ENCODE results near the gene FGB. TPM values are rescaled to one million over a fixed set of nuclear protein-coding genes. Genes with fewer than 3 reads are reported as not detected.

The FGB gene
- total RNA-seq, 1 donor from 2014 or later, result 2.8 TPM

DNA sequence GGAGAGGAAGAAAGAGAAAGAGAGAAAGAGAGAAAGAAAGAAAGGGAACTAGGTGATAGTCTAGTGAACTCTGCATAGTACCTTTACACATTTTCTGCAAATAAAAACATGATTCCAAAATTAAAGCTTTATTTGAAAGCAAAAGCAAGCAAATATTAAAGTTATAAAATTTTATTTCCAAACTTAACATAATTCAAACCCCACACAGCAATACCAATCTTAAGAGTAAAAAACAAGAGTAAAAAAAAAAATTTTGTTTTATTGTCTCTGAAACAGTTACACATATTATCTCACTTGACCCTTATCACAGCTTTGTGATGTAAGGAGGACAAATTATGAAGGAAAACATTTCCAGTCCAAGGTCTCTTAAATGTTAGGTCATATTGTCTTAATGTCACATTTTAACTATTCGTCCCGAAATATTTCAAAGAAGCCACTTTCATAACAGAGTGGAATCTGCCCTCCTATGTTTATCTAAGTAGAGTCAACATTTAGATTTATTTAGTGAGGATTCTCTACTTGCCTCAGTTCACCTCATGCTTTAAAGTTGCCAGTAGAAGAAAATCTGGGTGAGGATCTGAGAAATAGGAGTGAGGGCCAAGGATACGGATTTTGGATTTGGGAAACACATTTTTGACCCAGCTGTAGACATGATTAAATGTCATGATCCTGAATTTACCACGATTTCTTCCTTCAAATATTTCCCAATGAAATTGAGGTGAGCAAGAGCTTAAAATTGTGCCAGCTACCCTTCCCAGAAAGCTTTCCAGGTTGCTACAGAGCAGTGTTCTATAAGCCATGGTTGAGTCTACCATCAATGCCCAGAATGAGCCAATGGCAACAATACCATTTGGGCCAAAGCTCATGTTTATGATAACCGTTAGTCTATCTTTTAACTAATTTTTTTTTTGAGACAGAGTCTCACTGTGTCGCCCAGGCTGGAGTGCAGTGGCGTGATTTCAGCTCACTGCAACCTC, 35.3 kb downstream of the FGB start:
- DNase-seq, result no peak

DNA sequence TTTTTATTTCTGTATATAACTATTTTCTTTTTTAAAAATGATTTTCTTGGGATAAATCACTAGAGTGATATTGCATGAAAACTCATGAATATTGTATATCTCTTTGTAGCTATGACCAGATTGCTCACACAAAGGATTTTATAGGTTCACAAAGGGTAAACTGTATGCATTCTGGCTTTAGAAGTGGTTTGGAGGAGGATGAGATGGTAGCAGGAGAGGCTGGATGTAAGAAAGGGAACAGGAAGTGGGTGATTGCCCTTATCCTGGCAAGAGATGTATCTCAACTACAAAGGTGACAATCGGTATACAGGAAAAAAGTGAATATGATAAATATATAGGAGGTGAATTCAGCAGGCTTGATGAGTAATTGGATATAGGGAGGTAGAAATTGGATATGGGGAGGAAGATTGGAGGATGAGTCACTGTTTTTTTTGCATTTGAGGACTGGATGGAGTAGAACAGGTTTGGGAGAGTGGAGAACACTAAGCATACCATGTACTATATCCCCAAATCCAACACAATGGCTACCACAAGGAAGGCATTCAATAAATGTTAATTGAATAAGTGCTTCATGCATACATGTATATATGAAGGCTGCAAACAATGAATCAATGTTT, 39.7 kb downstream of the FGB start:
- DNase-seq, result no peak

DNA sequence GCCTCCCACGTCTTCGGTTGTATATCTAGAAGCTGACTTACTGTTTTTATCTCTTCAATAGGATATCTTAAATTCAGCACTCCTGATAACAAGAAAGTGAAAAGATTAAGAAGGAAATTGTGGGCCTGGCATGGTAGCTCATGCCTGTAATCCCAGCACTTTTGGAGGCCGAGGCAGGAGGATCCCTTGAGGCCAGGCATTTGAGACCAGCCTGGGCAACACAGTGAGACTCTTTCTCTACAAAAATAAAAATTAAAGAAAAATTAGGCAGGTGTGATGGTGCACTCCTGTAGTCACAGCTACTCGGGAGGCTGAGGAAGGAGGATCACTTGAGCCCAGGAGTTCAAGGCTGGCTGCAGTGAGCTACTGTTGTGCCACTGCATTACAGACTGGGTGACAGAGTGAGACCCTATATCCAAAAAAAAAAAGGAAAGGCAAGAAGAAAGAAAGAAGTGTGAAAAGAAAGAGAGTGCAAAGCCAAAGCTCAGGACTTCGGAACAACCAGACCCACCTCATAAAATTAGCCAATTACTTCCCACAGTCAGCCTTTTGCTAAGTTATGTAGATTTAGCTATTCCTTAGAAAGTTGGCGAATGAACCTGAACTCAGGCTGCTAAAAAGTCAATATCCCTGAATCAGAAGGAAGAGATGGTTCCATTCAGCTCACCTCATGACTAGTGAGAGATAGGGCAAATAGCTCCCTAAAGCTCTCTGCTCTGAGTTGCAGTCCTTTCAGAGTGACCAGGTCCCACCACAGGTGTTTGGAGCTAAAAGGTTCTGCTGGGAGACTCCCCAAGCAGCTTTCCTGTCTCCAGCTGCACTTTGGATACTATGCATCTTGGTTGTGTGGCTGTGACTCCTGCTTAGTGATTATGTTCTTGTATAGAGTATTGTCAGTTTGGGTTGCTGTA, 40.5 kb downstream of the FGB start:
- DNase-seq, result no peak

DNA sequence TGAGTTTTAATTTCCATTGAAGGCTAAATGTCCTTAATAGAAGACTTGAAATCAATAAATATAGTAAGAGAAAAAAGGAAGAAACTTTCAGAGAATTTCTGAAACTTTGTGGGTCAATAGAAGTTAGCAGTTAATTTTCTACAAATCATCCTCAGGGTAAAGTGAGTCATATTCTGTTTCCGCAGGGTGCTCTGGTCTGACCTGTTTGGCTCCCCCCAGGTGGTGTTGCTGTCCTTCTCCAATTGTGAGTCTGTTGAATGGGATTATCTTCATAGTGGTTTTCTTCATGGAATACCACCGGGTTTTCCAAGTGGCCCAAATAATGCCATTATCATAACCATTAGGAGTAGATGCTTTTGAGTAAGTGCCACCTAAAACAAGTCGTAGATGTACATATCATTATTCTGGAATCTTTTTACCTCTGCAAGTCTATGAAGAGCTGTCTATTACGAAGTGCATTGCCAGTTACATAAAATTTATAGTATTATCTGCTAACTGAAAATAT, 41.9 kb downstream of the FGB start:
- DNase-seq, result no peak

DNA sequence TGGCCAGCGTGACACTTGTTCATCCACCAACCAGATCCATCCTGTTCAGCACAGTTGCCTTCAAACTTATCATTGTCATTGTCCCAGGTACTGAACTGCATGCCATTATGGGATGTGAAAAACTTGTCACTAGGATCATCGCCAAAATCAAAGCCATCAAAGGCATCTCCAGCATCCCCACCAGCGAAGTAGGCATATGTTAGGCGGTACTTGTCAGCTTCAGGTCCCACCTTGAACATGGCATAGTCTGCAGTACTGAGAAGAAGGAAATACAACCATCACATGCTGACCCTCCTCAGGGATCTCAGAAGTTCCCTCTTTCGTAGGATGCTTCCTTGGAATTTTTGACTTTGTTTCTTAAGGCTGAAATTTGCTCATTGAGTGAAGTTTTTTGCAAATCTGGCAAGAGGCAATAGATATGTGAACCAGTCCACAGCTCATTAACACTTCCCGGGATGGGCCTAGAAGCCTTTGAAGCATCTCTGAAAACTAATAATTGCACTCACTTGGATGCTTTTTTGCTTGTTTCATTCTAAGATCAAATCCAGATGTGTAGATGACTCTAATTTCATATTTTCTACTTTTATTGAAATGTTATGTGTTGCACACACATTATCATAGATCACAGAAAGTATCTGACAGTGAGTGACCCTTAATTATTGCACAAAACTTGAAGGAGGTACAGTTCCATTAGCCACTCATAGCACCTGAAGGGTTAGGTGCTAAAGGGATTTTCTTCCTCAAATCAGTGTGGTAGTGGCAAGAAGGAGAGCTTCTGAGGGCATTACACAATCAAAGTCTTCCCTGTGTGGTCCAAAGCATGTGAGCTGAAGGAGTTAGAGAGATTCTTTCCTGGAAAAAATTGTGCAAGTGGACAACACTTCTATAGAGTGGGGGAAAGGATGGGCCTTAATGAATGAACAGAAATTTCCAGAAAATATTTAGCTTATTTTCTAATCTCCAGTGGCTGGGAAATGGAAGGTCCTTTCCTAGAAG, 44.2 kb downstream of the FGB start:
- no peak for DNase-seq

DNA sequence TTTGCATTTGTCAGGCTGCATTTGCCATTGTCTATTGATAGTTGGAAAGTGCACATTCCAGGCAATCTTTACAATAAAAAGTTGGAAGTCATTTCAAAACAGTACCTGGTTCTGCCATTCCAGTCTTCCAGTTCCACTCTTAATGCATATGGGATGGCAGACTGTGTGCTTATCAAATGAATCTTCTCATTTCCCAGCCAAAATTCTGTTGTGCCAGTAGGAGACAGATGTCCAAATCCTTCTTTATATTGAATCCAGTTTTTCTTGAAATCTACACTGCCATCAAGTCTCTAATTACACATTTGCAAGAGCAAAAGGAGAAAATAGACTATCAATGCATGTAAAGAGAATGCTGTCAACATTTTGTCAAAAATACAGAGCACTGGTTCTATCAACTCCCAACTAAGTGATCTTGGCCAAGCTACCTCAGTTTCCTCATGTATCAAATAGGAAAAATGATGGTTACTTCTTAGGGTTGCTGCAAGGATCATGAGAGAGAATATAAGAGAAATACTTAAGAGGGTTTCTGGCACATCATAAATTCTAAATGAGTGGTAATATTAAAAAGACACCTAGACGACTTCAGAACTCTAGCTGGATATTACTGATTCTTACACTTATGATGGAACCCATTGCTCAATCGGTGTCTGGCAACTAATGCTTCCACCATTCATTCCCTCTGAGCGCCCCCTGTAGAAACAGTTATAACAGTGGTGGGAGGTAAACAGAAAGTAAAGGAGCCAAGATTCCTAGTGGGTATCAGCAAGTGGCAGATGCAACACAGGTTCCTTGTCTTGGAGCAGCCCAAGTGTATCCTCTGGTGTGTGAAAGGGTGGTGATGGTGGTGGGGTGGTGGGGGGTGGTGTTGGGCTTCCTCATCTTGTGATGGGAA, 45.8 kb downstream of the FGB start:
- DNase-seq, result no peak

DNA sequence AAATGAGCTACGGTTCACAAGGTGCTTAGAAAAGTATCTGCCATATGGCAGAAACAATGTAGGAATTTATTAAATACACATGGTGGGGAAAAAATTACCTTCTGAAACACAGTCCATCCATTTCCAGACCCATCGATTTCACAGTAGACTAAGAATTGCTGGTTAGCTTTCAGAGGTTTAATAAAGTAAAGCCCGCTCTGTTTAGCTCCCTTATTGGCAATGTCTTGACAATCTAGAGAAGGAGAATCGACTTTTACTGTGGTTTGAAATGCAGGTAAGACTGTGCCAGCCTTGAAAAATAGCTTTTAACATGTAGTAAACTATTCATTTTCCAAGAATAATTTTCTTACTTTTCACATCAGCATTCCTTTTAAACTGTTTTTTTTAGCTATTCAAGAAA, 46.7 kb downstream of the FGB start:
- no peak for DNase-seq

DNA sequence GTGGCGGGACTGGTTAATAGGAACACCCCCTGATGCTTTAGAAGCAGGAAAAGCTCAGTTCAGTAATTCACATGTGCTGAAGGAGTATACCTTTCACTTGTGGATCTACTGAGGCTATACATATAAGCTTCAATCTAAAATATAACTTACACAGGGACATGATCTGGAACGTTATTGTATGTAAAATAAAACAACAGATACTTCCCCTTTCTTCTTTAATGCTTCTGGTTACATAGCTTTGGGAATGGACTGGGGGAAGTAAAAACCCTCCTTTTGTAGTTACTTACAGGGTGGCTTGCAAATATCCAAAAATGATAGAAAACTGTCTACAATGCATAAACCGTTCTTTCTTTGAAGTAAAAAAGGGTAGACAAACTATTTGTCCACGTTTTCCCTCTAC, 47.8 kb downstream of the FGB start:
- no peak for DNase-seq

DNA sequence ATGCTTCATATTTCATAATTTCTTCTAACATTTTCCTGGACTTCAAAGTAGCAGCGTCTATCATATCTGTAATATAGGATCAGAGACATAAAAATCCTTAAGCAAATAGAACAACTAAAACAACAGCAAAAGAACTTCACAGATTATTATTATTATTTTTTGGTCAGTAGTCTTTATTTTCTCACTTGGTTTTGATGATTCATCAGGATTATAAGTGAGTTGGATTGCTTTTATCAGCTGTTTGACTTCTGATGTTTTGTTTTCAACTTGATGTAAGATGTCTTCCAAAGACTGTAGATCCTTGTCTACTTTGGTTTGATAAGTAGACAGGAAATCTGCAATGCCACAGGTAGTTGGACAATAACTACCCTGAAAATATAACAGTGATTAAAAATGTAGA, 49.0 kb downstream of the FGB start:
- no peak for DNase-seq

DNA sequence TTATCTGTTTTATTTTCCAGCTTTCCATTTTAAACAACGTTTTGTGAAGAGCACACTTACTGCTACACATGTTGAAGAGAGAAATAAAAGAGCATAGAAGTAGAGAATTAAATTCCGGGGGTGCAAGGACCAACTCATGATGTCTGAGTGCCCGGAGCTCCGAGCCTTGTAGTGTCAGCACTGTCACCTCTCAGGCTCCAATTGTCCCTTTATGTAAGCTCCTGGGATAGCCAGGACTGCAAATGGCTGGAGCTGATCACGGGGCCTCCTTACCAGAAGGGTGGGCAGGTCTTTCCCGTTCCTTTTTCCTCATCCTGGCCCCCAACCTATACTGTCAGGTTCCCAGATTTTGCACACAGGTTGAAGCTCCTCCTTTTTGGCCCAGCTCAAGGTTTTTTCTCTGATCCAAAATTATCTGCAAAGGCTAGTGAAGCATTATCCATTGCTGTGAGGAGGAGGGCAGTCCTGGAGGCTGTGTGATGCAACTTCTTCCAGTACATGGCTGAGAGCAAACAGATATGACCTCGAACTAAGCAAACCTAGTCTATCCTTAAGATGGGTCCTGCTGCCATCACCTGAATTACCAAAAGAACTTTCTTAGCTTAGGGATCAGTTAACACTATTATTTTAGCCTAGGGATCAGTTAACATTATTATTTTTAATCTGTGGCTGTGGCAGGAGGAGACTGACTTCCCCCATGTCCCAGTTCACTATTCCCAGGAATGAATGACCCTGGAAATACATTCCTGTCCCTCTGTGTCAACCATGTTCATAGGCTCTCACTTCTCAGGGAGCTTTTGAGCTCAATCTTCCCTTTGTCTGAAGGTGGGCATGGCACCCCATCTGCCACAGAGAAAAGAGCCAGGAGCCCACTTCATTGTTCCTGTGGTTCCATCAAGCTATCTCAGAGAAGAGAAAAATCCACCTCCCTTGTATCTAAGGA, 49.9 kb downstream of the FGB start, which contains the start of gene FGG:
Gene FGG, minus strand, starts transcription at position 185 of the 943 bp plus-strand sequence. Its CDS starts 47 bp downstream, at position 138.
- DNase-seq, result no peak

DNA sequence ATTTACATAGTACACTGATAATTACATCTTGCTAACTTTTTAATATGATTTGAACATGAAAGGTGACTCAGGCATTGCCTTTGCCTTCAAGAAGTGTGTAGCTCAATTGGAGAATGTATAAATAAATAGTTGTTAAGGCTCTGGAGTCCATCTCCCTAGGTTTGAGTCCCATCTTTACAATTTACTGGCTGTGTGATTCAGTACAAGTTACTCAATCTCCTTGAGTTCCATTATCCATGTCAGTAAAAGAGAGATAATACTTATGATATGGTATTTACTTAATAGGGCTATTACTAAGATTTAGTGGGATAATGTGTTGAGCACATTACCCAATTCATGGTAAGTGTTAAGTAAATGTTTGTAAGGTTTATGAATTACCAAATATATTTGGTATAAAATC, 51.5 kb downstream of the FGB start:
- DNase-seq, result no peak

DNA sequence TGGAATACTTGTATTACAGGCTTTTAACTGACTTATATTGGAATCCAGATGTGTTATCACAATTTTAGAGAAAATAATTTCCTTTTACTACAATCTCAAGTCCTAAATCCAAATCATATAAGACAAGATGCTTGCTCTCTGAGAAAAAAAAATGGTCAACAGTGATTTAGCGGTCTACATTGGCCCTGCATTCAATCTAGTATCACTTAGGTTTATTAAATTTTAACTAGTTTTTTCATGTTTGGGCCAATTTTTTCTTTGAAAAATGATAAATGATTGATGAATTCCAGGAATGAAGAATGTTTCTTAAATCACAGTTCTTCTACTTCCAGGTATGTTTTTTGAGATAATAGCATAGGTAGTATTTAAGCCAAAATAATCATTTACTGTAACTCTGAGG, 52.4 kb downstream of the FGB start:
- no peak for DNase-seq

DNA sequence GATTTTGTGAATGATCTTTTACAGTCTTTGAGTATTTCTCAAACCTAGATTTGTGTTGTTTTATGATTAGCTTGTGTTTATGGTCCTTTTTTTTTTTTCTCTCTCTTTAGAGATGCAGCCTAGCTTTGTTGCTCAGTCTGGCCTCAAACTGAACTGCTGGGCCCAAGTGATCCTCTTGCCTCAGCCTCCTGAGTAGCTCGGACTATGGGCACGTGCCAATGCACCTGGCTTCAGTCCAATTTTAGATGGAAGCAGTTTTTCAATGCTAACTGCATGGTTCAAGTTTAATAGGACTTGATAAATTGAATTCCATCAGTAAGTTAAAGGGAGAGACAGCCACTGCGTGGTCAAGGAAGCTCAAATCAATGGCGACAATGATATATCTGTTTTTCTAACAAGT, 53.5 kb downstream of the FGB start:
- no peak for DNase-seq

DNA sequence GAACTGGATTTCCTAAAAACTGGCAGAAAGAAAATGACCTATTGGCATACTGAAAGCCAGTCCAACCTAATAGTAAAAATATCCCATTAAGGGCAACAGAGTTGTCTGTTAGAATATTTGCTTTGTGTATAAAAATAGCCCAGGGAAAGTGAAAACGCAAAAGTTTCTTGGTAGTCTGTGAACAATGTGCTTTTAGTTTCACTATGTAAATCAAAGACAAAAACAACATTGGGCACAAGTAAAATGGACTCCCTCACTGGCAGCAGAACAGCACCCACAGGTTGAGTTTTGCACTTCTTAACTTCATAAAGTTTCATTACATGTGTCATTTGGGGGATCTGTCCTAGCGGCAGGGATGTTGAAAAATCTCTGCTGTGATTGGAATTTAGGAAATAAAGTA, 53.9 kb downstream of the FGB start:
- no peak for DNase-seq

DNA sequence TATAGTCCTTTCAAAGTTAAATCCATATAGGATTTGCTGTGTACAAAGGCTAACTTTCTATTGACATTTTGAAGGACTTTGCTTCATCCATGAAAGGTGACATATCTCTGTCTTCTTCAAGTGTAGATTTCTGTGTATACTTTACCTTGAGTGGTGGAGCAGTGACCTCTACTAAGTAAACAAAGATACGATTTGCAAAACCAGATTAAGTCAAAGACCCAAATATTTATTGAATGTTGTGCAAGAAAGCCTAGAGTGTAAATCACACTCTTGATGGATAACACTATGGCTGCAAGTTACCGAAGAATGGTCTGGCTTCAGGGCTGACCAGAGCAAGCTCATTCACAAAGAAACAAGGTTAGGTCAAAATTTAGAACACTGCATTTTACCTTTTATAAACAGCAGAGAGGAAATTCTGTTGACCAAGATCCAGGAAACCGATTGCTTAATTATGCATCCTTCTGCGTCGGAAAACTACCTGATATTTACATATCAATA, 55.1 kb downstream of the FGB start:
- no peak for DNase-seq

DNA sequence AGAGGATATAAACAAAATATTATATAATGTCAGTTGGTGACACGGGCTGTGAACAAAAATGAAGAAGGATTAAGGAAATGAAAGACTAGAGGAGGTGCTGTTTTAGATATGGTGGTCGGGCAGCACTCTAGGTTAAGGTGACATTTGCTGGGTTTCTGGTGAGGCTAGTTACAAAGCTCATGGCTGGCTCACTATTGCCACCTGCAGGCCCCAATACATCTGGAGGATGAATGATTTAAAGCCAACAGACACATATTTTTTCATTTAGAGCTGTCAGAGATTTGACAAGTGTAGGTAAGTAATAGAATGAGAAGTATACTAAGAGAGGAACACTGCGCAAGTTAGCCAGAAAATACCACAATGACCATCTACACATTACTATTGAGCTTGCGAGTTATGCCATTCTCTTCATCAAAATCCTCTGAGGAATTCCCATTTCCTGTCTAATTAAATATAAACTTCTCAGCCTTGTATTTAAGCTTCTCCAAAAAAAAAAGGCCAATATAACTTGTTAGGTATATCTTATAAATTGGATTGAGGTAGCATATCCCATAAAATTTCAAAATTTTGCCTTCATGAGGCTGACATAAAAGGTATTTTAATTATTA, 56.0 kb downstream of the FGB start:
- no peak for DNase-seq

DNA sequence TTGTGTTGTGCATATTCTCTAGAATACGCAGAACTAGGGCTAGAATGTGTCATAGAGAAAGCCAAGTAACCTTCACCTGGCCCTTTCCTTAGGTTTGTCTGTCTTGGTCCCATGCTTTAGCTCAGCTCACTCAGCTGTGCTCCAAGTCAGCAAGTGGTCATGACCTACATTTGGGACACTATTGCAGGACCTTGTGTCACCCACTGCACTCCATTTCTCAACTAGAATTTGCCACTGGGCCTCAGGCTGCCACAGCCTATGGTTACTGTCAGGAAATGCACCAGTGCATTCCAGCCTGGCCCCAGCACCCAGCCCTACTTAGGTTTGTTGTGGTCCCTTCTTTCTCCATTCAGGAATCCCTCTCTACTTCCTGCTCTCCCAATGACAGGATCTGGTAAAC, 57.3 kb downstream of the FGB start:
- no peak for DNase-seq
